SK-N-SH (cell line): Measurements from ENCODE around the gene OSBPL9.

Experiments
- EP300 ChIP-seq, 2 experiments: IDR thresholded peaks; 2 replicates each; pipeline versions ENCODE4 v1.4.0 to v1.6.1; 2012; ENCODE audit warnings: borderline replicate concordance in 1 of 2, low read depth in 1 of 2, low read length in 1 of 2
- NRF1 ChIP-seq: IDR thresholded peaks from 2 replicates; pipeline ENCODE4 v1.6.1; 2012; ENCODE audit warnings: low read depth, mild to moderate bottlenecking, low read length
- POLR2AphosphoS5 ChIP-seq: IDR thresholded peaks from 2 replicates; pipeline ENCODE4 v1.6.1; 2012; ENCODE audit warnings: low read depth, low read length
- TF ChIP-seq, protein P1 (sequence below): fragments of 200-600 bp; sonication (generic); IDR thresholded peaks from 2 replicates; pipeline ENCODE4 v1.6.1; 2017; ENCODE audit warnings: antibody characterized with exemption, mild to moderate bottlenecking, moderate library complexity
- TF ChIP-seq, protein P2 (sequence below): fragments of 150-350 bp; IDR thresholded peaks from 2 replicates; pipeline ENCODE4 v1.6.1; 2017; ENCODE audit warnings: antibody characterized with exemption, low read length, low read depth, borderline replicate concordance

DNA sequence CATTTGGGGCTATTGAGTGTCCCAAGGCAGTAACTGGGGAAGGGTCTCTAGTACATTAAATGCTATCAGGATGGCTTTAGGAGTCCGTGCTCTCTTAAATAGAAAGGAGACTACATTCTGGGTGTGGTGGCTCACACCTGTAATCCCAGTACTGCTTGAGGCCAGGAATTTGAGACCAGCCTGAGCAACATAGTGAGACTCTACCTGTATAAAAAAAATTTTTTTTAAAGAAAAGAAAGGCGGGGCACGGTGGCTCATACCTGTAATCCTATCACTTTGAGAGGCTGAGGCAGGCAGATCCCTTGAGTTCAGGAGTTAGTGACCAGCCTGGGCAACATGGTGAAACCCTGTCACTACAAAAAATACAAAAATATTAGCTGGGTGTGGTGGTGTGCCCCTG is 21.5 kb downstream of the OSBPL9 start:
- TF ChIP-seq POLR2AphosphoS5 = no peak
- TF ChIP-seq, protein P1, sequence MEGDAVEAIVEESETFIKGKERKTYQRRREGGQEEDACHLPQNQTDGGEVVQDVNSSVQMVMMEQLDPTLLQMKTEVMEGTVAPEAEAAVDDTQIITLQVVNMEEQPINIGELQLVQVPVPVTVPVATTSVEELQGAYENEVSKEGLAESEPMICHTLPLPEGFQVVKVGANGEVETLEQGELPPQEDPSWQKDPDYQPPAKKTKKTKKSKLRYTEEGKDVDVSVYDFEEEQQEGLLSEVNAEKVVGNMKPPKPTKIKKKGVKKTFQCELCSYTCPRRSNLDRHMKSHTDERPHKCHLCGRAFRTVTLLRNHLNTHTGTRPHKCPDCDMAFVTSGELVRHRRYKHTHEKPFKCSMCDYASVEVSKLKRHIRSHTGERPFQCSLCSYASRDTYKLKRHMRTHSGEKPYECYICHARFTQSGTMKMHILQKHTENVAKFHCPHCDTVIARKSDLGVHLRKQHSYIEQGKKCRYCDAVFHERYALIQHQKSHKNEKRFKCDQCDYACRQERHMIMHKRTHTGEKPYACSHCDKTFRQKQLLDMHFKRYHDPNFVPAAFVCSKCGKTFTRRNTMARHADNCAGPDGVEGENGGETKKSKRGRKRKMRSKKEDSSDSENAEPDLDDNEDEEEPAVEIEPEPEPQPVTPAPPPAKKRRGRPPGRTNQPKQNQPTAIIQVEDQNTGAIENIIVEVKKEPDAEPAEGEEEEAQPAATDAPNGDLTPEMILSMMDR = no peak
- TF ChIP-seq EP300 (IDR thresholded peaks at IDR 0.05; ENCODE audit: borderline replicate concordance in 1 of 2, low read depth in 1 of 2, low read length in 1 of 2) = no peak
- no peak for TF ChIP-seq NRF1
- TF ChIP-seq, protein P2, sequence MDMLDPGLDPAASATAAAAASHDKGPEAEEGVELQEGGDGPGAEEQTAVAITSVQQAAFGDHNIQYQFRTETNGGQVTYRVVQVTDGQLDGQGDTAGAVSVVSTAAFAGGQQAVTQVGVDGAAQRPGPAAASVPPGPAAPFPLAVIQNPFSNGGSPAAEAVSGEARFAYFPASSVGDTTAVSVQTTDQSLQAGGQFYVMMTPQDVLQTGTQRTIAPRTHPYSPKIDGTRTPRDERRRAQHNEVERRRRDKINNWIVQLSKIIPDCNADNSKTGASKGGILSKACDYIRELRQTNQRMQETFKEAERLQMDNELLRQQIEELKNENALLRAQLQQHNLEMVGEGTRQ = no peak
